Kidney (tissue), 14 donors: Measurements from ENCODE around the gene PLEK2. TPM values are rescaled to one million over a fixed set of nuclear protein-coding genes. Genes with fewer than 3 reads are reported as not detected.
"Not testable (repeated sequence)": the region's sequence is repeated elsewhere in the genome, so short reads cannot be mapped to it uniquely, and the experiment has no call there.

Experiments
- DNase-seq, 5 donors: peaks; one replicate each; pipeline ENCODE4 v3.0.0-alpha.2; 2013 to 2020
- FAIRE-seq: peaks from 2 replicates; lab custom pipeline; 2012; peaks lifted over from hg19 to GRCh38; lab: Jason Lieb, UNC
- H3K27ac ChIP-seq, 2 donors: one replicate each; pipeline ENCODE4 v1.7.0; 2013; ENCODE audit warnings: low read depth in 2 of 2, low read length in 2 of 2, inconsistent platforms in 1 of 2
- H3K27me3 ChIP-seq: one replicate; pipeline ENCODE4 v1.7.1; 2013; ENCODE audit warnings: low read length, inconsistent platforms; ENCODE audit not compliant: control insufficient read depth, insufficient read depth
- H3K36me3 ChIP-seq, 3 donors: one replicate each; pipeline versions ENCODE4 v1.7.0 to v1.7.1; 2013; ENCODE audit warnings: low read length in 3 of 3, control low read depth in 1 of 3, inconsistent platforms in 1 of 3; ENCODE audit not compliant: insufficient read depth in 3 of 3, control insufficient read depth in 2 of 3
- H3K4me1 ChIP-seq, 3 donors: one replicate each; pipeline versions ENCODE4 v1.7.0 to v1.7.1; 2013; ENCODE audit warnings: low read length in 3 of 3, inconsistent platforms in 1 of 3, low read depth in 1 of 3; ENCODE audit not compliant: control insufficient read depth in 2 of 3, insufficient read depth in 2 of 3
- H3K4me3 ChIP-seq, 3 donors: one replicate each; pipeline versions ENCODE4 v1.7.0 to v1.8.1; 2013; ENCODE audit warnings: low read length in 3 of 3, control low read depth in 1 of 3, inconsistent platforms in 1 of 3
- H3K9ac ChIP-seq, 3 donors: one replicate each; pipeline versions ENCODE4 v1.7.0 to v1.7.1; 2013; ENCODE audit warnings: low read length in 3 of 3, control low read depth in 1 of 3, inconsistent platforms in 1 of 3
- H3K9me3 ChIP-seq, 3 donors: one replicate each; pipeline versions ENCODE4 v1.7.0 to v1.7.1; 2013; ENCODE audit warnings: low read length in 3 of 3, control low read depth in 1 of 3, inconsistent platforms in 1 of 3; ENCODE audit not compliant: control insufficient read depth in 2 of 3, insufficient read depth in 1 of 3
- intact Hi-C: fragments of 100-400 bp; cut with DNase I; formaldehyde crosslinking; loops from one replicate; pipeline ENCODE4 v1.11.1; 2022
- polyA plus RNA-seq: library from polyadenylated mRNA; stranded (reverse); fragments of 350-450 nt; fragmentation: Illumina TruSeq; extraction: RNeasy Lipid Tissue Mini Kit (QIAGEN cat#74804); gene quantifications from one replicate; pipeline ENCODE4 v1.2.3, GENCODE V29; 2014; ENCODE audit warnings: low read depth, low replicate concordance; ENCODE audit not compliant: insufficient read depth
- total RNA-seq: library from RNA; stranded (reverse); fragmentation: NEBNext Ultra II Directional; extraction: Animal tissue kit (Norgen Biotek cat#: 25700); gene quantifications from one replicate; pipeline ENCODE4 v1.2.1, GENCODE V29; 2021
- TF ChIP-seq, protein P1 (sequence below): IDR thresholded peaks from 3 replicates; pipeline ENCODE4 v1.5.1; 2012; ENCODE audit warnings: mild to moderate bottlenecking, moderate library complexity, borderline replicate concordance; ENCODE audit not compliant: insufficient read depth; ENCODE audit errors: extremely low read depth
- donor health status: control.
- donor health status: control.
- donor health status: control.
- donor health status: control.
- donor health status: control.
- donor health status: DM: yes; HTN: yes; CAD: no.
- donor health status: Normal renal cell carcinoma (clear cell type).

PLEK2 gene
- total and polyA plus RNA-seq, 2 donors from 2014 or later: 10.8 to 11.4 TPM

DNA sequence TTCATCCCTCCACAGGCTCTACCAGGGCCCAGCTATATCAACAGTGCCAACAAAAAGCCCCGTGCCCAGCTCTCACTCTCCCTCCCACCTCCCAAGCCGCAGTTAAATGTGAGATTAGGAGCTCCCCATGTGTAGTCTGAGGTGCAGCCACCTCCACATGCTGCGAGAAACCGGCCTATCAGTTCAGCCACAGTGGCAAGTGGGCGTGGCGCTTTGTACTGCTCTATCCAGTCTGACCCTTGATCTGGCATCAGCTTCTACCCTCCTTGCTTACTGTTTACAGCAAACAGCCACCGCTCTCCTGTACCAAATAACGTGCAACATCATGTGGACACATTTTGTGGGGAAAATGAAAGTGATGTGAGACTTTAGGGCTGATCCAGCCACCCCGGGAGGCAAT lies 1.7 kb downstream of the PLEK2 start:
- DNase-seq: no peak
- H3K4me1 ChIP-seq: no peaks in the 10 kb centered on the region
- H3K9me3 ChIP-seq: no peaks in the 10 kb centered on the region
- H3K27me3 ChIP-seq: no peaks in the 10 kb centered on the region
- FAIRE-seq: no peak
- TF ChIP-seq, protein P1, sequence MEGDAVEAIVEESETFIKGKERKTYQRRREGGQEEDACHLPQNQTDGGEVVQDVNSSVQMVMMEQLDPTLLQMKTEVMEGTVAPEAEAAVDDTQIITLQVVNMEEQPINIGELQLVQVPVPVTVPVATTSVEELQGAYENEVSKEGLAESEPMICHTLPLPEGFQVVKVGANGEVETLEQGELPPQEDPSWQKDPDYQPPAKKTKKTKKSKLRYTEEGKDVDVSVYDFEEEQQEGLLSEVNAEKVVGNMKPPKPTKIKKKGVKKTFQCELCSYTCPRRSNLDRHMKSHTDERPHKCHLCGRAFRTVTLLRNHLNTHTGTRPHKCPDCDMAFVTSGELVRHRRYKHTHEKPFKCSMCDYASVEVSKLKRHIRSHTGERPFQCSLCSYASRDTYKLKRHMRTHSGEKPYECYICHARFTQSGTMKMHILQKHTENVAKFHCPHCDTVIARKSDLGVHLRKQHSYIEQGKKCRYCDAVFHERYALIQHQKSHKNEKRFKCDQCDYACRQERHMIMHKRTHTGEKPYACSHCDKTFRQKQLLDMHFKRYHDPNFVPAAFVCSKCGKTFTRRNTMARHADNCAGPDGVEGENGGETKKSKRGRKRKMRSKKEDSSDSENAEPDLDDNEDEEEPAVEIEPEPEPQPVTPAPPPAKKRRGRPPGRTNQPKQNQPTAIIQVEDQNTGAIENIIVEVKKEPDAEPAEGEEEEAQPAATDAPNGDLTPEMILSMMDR: no peak
- intact Hi-C loops: no loop called here
- no peak overlapping the region for H3K9ac ChIP-seq
- no peak overlapping the region for H3K4me3 ChIP-seq
- no peaks in the 10 kb centered on the region for H3K36me3 ChIP-seq
- H3K27ac ChIP-seq: no peak overlapping the region

- Histone ChIP-seq H3K36me3 (no peaks in the 10 kb centered on the region), H3K27me3 (no peaks in the 10 kb centered on the region), H3K9ac (no peak overlapping the region), H3K27ac (no peak overlapping the region), H3K4me3 (no peak overlapping the region), H3K9me3 (no peaks in the 10 kb centered on the region), H3K4me1 (no peaks in the 10 kb centered on the region)
- TF ChIP-seq, protein P1: no peak
- DNase-seq: no peak
- no peak for FAIRE-seq
- intact Hi-C loops: no loop called here
Observed at GRCh38 chr14:67409461-67409860, 2.5 kb downstream of the PLEK2 start.

DNA sequence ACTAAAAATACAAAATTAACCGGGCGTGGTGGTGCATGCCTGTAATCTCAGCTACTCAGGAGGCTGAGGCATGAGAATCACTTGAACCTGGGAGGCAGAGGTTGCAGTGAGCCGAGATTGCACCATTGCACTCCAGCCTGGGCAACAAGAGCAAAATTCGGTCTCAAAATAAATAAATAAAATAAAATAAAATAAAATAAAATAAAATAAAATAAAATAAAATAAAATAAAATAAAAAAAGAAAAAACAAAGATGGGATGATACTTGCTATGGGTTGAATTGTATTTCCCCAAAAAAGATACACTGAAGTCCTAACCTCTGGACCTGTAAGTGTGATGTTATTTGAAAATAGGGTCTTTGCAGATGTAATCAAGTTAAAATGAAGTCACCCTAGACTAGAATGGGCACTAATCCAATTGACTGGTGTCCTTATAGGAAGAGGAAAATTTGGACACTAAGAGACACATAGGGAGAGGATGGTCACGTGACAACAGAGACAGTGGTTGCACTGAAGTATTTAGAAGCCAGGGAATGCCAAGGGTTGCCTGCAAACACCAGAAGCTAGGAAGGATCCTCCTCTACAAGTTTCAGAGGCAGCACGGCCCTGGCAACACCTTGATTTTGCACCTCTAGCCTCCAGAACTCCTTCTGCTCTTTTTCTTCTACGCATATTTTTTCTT lies 3.7 kb downstream of the PLEK2 start:
- intact Hi-C loops, H3K27me3 ChIP-seq, H3K27ac ChIP-seq, H3K4me1 ChIP-seq, FAIRE-seq, H3K9ac ChIP-seq, H3K9me3 ChIP-seq, H3K4me3 ChIP-seq, DNase-seq, H3K36me3 ChIP-seq: not testable (repeated sequence)

- Histone ChIP-seq H3K4me1 (no peaks in the 10 kb centered on the region), H3K9me3 (no peaks in the 10 kb centered on the region), H3K36me3 (no peaks in the 10 kb centered on the region), H3K4me3 (no peak overlapping the region), H3K27ac (no peak overlapping the region), H3K27me3 (no peaks in the 10 kb centered on the region), H3K9ac (no peak overlapping the region)
- TF ChIP-seq, protein P1: no peak
- DNase-seq (no peak), FAIRE-seq (no peak)
- intact Hi-C loops: no loop called here
Observed at GRCh38 chr14:67405771-67406170, 6.2 kb downstream of the PLEK2 start.
